ENCODE results near the gene VGLL3.

DNA sequence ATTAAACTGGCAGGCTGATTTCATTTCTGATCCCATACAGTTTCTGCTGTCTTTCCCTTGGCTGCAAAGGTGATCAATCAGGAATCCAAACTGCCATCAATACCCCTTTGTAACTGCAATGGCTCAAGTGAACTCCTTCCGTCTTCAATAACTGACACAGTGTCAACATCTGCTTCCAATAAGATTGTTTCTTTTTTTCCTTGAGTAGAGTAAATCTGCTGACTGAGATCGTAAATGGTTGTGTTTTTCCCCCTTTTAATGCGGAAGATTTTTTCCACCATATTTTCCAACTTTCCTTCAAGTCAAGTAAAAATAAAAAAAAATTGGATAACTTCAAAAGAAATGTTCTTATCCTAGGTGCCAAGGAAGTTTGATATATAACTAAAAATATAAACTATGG lies 48.7 kb downstream of the VGLL3 start:
- TF ChIP-seq EGR1 (IDR thresholded peaks at IDR 0.05; ENCODE audit: low read depth) (no peak), POLR2A (IDR thresholded peaks at IDR 0.05; ENCODE audit: borderline replicate concordance, extremely low read depth, insufficient read depth, insufficient read length) (no peak), CBX3 (IDR thresholded peaks at IDR 0.05; ENCODE audit: low read depth) (no peak)
- TF ChIP-seq, protein P1, sequence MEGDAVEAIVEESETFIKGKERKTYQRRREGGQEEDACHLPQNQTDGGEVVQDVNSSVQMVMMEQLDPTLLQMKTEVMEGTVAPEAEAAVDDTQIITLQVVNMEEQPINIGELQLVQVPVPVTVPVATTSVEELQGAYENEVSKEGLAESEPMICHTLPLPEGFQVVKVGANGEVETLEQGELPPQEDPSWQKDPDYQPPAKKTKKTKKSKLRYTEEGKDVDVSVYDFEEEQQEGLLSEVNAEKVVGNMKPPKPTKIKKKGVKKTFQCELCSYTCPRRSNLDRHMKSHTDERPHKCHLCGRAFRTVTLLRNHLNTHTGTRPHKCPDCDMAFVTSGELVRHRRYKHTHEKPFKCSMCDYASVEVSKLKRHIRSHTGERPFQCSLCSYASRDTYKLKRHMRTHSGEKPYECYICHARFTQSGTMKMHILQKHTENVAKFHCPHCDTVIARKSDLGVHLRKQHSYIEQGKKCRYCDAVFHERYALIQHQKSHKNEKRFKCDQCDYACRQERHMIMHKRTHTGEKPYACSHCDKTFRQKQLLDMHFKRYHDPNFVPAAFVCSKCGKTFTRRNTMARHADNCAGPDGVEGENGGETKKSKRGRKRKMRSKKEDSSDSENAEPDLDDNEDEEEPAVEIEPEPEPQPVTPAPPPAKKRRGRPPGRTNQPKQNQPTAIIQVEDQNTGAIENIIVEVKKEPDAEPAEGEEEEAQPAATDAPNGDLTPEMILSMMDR (IDR thresholded peaks at IDR 0.05 in 2 of 3, conservative IDR thresholded peaks at IDR 0.05 in 1 of 3; ENCODE audit: borderline replicate concordance in 1 of 3, insufficient read depth in 1 of 3, low read depth in 2 of 3, low read length in 2 of 3): no peak
- TF ChIP-seq, protein P2, sequence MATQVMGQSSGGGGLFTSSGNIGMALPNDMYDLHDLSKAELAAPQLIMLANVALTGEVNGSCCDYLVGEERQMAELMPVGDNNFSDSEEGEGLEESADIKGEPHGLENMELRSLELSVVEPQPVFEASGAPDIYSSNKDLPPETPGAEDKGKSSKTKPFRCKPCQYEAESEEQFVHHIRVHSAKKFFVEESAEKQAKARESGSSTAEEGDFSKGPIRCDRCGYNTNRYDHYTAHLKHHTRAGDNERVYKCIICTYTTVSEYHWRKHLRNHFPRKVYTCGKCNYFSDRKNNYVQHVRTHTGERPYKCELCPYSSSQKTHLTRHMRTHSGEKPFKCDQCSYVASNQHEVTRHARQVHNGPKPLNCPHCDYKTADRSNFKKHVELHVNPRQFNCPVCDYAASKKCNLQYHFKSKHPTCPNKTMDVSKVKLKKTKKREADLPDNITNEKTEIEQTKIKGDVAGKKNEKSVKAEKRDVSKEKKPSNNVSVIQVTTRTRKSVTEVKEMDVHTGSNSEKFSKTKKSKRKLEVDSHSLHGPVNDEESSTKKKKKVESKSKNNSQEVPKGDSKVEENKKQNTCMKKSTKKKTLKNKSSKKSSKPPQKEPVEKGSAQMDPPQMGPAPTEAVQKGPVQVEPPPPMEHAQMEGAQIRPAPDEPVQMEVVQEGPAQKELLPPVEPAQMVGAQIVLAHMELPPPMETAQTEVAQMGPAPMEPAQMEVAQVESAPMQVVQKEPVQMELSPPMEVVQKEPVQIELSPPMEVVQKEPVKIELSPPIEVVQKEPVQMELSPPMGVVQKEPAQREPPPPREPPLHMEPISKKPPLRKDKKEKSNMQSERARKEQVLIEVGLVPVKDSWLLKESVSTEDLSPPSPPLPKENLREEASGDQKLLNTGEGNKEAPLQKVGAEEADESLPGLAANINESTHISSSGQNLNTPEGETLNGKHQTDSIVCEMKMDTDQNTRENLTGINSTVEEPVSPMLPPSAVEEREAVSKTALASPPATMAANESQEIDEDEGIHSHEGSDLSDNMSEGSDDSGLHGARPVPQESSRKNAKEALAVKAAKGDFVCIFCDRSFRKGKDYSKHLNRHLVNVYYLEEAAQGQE (IDR thresholded peaks at IDR 0.05; ENCODE audit: low read depth): no peak
